ENCODE results near the gene PIAS4. TPM values are rescaled to one million over a fixed set of nuclear protein-coding genes. Genes with fewer than 3 reads are reported as not detected.

Gene PIAS4
- total RNA-seq, 4 donors from 2014 or later: 10.6 to 21.6 (median 11.2) TPM

DNA sequence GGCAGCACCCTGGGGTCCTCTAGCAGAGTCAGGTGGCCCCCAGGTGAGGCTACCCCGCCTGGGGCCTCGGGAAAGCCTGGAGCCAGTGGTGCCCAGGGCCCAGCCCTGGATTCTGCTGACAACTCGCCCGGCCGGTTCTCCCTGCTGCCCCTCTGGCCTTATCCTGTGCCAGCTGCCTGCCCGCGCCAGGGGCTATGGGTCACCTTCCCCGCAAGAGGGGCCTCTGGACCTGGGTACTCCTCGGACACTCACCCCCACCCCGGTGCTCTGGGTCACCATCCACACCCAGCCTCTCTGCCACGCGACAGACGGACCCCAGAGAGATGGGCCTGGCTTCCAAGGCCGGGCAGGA is 35.2 kb downstream of the PIAS4 start:
- TF ChIP-seq, protein P1, sequence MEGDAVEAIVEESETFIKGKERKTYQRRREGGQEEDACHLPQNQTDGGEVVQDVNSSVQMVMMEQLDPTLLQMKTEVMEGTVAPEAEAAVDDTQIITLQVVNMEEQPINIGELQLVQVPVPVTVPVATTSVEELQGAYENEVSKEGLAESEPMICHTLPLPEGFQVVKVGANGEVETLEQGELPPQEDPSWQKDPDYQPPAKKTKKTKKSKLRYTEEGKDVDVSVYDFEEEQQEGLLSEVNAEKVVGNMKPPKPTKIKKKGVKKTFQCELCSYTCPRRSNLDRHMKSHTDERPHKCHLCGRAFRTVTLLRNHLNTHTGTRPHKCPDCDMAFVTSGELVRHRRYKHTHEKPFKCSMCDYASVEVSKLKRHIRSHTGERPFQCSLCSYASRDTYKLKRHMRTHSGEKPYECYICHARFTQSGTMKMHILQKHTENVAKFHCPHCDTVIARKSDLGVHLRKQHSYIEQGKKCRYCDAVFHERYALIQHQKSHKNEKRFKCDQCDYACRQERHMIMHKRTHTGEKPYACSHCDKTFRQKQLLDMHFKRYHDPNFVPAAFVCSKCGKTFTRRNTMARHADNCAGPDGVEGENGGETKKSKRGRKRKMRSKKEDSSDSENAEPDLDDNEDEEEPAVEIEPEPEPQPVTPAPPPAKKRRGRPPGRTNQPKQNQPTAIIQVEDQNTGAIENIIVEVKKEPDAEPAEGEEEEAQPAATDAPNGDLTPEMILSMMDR (IDR thresholded peaks at IDR 0.05): no peak
- no peak for ATAC-seq (ENCODE audit: low FRiP score)
- DNase-seq (ENCODE audit: low spot score): no peak

DNA sequence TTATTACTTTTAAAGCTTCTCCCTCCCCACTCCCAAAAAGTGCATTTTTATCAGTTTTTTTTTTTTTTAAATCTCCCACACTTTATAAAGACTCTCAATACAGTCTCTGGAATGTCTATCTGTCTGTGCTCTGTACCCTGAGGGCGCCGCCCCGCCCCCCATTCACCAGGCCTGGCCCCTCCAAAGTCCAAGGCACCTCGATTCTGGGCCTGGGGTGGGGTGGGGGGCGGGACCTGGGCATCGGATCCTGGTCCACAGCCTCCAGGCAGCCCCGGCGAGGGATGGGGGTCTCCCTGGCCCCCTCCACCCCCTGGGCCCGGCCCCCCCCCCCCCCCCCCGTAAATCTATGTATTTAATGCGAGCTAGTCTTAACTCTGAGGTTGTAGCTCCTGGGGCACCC is 35.9 kb downstream of the PIAS4 start:
- TF ChIP-seq, protein P1 (IDR thresholded peaks at IDR 0.05): no peak
- ATAC-seq (ENCODE audit: low FRiP score) (no peak), DNase-seq (ENCODE audit: low spot score) (no peak)

DNA sequence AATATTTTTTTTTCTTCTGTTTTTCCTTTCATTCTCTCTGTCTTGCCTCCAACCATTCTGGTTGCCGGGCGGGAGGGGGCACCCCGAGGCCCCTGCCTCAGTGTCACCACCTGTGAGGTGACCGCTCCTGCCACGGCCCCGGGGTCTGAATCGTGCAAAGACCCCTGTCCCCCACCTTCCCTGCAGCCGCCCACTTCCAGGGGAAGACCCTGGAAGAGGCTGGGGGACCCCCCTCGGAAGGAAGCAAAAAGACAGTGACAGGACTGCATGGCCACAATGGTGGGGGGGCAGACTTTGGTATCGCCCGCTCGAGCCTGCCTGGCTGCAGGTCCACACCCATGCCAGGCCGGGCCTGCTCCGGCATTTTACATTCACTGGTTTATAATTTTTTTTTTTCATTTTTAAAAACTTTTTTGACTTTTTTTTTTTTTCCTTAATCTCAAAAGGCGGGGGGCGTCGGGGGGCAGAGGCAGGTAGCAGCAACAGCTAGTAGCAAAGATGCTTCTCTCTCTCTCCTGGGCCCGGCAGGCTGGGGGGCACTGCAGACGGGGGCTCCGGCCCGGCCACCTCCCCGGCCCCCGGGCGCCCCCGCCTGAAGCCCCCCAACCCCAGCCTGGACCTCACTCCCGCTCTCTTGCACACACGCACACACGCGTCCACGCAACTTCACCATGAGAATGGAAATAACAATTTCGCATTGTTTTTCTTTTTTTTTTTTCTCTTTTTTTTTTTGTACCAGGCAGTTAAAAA is 36.6 kb downstream of the PIAS4 start:
- TF ChIP-seq, protein P1 (IDR thresholded peaks at IDR 0.05): no peak
- DNase-seq (ENCODE audit: low spot score) (no peak), ATAC-seq (ENCODE audit: low FRiP score) (no peak)

DNA sequence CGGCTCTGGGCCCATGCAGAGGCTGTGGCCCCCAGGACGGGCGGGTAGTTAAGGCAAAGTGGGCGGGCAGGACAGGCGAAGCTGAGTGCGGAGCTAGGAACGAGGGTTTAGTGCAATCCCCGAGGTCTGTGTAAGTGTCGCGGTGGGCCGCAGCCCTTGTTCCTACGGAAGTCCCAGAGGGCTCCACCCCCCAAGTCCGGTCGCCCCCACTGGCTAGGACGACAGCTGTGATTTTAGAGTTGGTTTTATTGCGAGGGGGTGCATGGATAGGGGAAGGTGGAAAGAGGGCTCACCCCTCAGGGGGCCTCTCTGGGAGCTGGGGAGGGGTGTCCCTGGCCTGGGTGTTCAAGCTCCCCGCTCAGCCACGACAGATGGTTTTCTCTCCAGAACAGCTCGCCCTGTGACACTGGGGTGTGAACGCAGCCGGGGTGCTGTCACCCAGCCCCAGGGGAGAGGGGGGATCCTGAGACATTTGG is 37.5 kb downstream of the PIAS4 start:
- ATAC-seq (ENCODE audit: low FRiP score): no peak
- TF ChIP-seq, protein P1 (IDR thresholded peaks at IDR 0.05): no peak
- DNase-seq (ENCODE audit: low spot score): no peak

DNA sequence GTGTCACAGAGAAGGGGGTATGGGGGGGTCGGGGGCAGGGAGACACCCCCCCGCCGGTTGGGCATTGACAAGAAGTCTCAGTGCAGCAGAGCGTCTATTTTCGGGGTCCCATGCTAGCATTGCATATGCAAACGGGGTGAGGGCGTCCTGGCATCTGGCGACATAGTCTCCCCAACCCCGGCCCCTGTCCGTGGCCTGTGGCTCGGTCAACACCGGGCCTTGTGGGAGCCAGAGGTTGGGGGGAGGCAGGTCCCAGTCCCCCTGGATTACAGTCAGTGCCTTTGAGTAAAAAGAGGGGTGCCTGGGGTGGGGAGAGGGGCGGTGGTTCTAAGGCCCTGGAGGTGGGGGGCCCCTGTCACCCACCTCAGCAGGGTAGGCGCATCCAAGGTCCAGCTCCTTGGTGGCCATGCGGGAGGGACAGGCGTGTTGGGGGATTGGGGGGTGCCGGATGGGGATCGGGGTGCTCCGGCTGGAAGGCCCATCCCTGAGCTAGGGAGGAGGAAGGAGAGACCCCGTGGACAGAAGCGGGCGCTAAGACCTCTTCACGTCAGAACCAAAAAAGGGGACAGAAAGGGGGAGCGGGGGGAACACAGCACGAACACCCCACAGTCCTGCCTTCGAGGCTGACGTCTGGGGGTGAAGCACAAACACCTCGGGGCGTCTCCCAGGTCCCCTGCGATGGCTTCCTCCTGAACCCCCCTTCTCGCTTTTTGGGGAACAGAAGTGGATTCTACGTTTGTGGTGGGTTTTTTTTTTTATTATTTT is 38.2 kb downstream of the PIAS4 start:
- DNase-seq (ENCODE audit: low spot score) (no peak), ATAC-seq (ENCODE audit: low FRiP score) (no peak)
- TF ChIP-seq, protein P1 (IDR thresholded peaks at IDR 0.05): no peak

DNA sequence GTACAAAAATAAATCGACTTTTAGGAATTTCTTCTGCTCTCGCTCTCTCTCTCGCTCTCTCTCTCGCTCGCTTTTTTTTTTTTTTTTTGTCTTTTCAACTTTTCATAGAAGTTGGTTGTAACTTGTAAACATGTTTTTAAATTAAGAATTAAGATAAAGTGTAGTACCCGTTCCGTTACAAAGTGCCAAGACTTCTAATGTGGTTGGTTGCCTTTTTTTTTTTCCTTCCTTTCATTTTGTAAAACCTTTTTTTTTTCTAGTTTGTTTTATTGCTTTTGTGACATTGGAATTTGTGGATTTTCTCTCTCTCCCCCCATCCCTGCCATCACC is 38.8 kb downstream of the PIAS4 start:
- ATAC-seq (ENCODE audit: low FRiP score) (no peak), DNase-seq (ENCODE audit: low spot score) (no peak)
- TF ChIP-seq, protein P1 (IDR thresholded peaks at IDR 0.05): no peak
